OCI-LY3 (cell line): ENCODE data around the gene VSIG10L.

Source experiments
- H2AFZ ChIP-seq: fragments of 200-600, 300-600 bp; shearing (Covaris generic); 2 replicates; pipeline ENCODE4 v1.6.0; 2014; ENCODE audit warnings: antibody characterized with exemption, low read depth, low read length
- H3K27ac ChIP-seq: fragments of 200-600, 300-600 bp; sonication (generic); 2 replicates; pipeline ENCODE4 v1.5.1; 2014; ENCODE audit warnings: mild to moderate bottlenecking, low read length, moderate library complexity, mixed read lengths
- H3K27me3 ChIP-seq: fragments of 200-600, 300-600 bp; sonication (generic); 2 replicates; pipeline ENCODE4 v1.6.1; 2014; ENCODE audit warnings: low read depth, low read length, mixed read lengths
- H3K36me3 ChIP-seq: fragments of 200-600, 300-600 bp; sonication (generic); replicated peaks from 2 replicates; pipeline ENCODE3; 2014; ENCODE audit warnings: low read depth, low read length, mixed read lengths
- H3K4me1 ChIP-seq: fragments of 300-600, 200-600 bp; sonication (generic); 2 replicates; pipeline ENCODE4 v1.6.1; 2014; ENCODE audit warnings: low read length, mixed read lengths
- H3K4me2 ChIP-seq: fragments of 200-600, 300-600 bp; sonication (generic); 2 replicates; pipeline ENCODE4 v1.6.1; 2014; ENCODE audit warnings: low read length, mixed read lengths
- H3K4me3 ChIP-seq: fragments of 300-600, 200-600 bp; sonication (generic); 2 replicates; pipeline ENCODE4 v1.5.1; 2014; ENCODE audit warnings: antibody characterized with exemption, mild to moderate bottlenecking, low read length, moderate library complexity
- H3K79me2 ChIP-seq: fragments of 300-600, 200-600 bp; shearing (Covaris generic); 2 replicates; pipeline ENCODE4 v1.6.1; 2014; ENCODE audit warnings: mild to moderate bottlenecking, low read length, mixed read lengths
- H3K9ac ChIP-seq: fragments of 300-600, 200-600 bp; shearing (Covaris generic); 2 replicates; pipeline ENCODE4 v1.6.0; 2014; ENCODE audit warnings: mild to moderate bottlenecking, low read length, moderate library complexity
- H3K9me3 ChIP-seq: fragments of 200-600, 300-600 bp; shearing (Covaris generic); 2 replicates; pipeline ENCODE4 v1.6.1; 2014; ENCODE audit warnings: low read length, mixed read lengths; ENCODE audit not compliant: insufficient read depth
- H4K20me1 ChIP-seq: fragments of 200-600, 300-600 bp; sonication (generic); 2 replicates; pipeline ENCODE4 v1.6.1; 2016; ENCODE audit warnings: low read length, mixed read lengths; ENCODE audit not compliant: insufficient read depth
- EZH2phosphoT487 ChIP-seq: fragments of 200-600 bp; shearing (Covaris generic); IDR thresholded peaks from 2 replicates; pipeline ENCODE4 v1.6.1; 2018; ENCODE audit warnings: antibody characterized with exemption, mixed run types, low read depth
- TF ChIP-seq, protein P1 (sequence below): fragments of 200-600, 300-600 bp; sonication (generic); IDR thresholded peaks from 2 replicates; pipeline ENCODE4 v1.5.1; 2014; ENCODE audit warnings: antibody characterized with exemption, low read length, low read depth

Gene VSIG10L

DNA sequence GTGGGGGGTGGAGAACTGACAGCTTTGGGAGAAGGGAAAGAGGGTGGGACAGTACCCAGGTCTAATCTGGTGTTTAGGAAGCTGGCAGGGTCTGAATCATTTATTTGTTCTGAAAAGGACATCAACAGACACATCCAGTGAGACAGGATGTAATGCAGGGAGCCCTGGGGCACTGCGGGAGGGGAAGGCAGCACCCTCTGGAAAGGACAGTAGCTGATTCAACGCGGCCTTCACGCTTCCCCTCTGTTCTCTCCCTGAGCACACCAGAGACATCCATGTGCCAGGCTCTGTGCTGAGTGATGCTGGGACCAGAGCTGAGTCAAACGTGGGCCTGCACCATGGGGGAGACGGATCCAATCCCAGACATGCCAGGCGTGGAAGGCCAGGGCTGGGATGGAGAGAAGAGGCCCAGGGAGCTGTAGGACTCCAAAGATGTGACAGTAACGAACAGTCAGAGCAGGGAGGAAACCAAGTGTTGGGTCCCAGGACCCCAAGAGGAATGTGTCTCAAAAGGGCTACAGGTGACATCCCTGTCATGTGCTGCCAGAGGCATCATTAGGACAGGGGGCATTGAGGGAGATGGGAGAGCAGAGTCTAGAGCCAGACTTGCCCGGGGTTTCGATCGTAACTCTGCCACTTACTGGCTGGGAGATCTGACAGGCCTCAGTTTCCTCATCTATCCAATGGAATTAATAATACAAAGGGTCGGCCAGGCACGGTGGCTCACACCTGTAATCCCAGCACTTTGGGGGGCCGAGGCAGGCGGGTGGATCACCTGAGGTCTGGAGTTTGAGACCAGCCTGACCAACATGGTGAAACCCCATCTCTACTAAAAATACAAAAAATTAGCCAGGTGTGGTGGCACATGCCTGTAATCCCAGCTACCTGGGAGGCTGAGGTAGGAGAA, 22.5 kb upstream of the VSIG10L start:
- Histone ChIP-seq H3K9me3 (no peaks in the 10 kb centered on the region), H3K9ac (no peak overlapping the region), H3K4me1 (peaks cover 12% of the 10 kb centered on the region), H3K79me2 (peaks cover 19% of the 10 kb centered on the region), H3K27ac (no peak overlapping the region), H2AFZ (no peak overlapping the region), H3K27me3 (no peaks in the 10 kb centered on the region), H3K4me3 (no peak overlapping the region), H3K4me2 (no peak overlapping the region), H4K20me1 (no peaks in the 10 kb centered on the region), H3K36me3 (no peaks in the 10 kb centered on the region)
- TF ChIP-seq, protein P1, sequence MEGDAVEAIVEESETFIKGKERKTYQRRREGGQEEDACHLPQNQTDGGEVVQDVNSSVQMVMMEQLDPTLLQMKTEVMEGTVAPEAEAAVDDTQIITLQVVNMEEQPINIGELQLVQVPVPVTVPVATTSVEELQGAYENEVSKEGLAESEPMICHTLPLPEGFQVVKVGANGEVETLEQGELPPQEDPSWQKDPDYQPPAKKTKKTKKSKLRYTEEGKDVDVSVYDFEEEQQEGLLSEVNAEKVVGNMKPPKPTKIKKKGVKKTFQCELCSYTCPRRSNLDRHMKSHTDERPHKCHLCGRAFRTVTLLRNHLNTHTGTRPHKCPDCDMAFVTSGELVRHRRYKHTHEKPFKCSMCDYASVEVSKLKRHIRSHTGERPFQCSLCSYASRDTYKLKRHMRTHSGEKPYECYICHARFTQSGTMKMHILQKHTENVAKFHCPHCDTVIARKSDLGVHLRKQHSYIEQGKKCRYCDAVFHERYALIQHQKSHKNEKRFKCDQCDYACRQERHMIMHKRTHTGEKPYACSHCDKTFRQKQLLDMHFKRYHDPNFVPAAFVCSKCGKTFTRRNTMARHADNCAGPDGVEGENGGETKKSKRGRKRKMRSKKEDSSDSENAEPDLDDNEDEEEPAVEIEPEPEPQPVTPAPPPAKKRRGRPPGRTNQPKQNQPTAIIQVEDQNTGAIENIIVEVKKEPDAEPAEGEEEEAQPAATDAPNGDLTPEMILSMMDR: no peak
- TF ChIP-seq EZH2phosphoT487: no peak

DNA sequence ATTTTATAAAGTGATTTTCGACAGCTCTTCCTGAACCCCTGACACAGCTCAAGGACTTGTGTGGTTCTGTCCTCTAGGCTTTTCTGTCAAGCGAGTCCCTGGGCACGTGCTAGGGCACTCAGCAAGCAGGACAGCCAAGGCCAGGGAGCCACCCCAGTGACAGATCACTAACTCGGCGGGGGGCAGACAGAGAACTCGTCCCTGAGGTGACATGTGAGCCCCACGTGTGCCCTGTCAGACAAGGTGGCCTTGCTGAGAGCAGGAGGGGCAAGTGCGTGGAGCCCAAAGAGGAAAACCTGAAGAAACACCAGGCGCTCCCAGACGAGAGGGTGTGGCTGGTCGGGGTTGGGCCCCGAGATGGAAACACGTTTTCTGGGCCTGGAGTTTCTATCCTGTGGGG, 19.3 kb upstream of the VSIG10L start:
- H3K4me3 ChIP-seq: no peak overlapping the region
- H3K9me3 ChIP-seq: no peaks in the 10 kb centered on the region
- TF ChIP-seq EZH2phosphoT487: no peak
- TF ChIP-seq, protein P1: no peak
- no peaks in the 10 kb centered on the region for H3K27me3 ChIP-seq
- peaks cover 10% of the 10 kb centered on the region for H3K79me2 ChIP-seq
- H4K20me1 ChIP-seq: no peaks in the 10 kb centered on the region
- H3K4me1 ChIP-seq: peaks cover 6% of the 10 kb centered on the region
- no peaks in the 10 kb centered on the region for H3K36me3 ChIP-seq
- H3K27ac ChIP-seq: no peak overlapping the region
- no peak overlapping the region for H3K9ac ChIP-seq
- no peak overlapping the region for H2AFZ ChIP-seq
- no peak overlapping the region for H3K4me2 ChIP-seq

DNA sequence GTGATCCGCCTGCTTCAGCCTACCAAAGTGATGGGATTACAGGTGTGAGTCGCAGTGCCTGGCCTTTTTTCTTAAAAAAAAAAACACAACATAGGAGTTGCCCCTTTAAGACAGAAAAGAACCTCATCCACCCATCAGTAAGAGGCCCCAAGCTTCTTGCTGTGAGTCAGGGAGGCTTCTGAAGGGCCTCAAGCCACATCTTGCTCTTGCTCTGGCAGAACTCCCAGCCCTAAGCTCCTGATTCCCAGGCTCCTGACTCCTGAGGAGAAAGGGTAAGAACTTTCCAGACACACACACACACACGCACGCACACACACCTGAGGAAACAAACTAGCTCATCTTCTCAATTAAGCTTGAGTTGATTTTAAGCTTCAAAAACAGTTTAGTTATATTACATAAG, 17.4 kb upstream of the VSIG10L start:
- Histone ChIP-seq H3K4me3 (no peak overlapping the region), H3K9ac (no peak overlapping the region), H2AFZ (no peak overlapping the region), H3K36me3 (no peaks in the 10 kb centered on the region), H3K4me1 (no peaks in the 10 kb centered on the region), H3K4me2 (no peak overlapping the region), H3K27ac (no peak overlapping the region), H3K79me2 (no peaks in the 10 kb centered on the region), H4K20me1 (peaks cover 3% of the 10 kb centered on the region; the same call in 1 of the 2 replicates), H3K9me3 (no peaks in the 10 kb centered on the region), H3K27me3 (no peaks in the 10 kb centered on the region)
- TF ChIP-seq, protein P1: no peak
- no peak for TF ChIP-seq EZH2phosphoT487

DNA sequence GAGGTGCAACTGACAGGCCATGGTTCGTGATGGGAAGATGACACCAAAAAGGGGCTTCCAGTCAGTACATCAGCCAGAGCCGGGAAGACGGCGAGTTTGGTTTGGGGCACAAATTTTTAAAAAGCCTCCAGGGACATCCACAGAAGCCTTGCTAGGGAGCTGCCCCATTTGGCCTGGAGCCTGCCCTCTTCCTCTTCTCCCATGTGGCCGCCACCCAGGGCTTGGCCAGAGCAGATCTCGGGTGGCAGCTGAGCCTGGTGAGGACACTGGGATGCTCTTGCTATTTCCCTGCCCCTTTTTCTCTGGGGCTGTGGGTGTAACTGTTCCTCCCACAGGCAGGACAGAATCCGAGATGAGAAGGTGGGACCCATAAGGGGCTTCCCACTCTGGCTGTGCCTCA, 16.0 kb upstream of the VSIG10L start:
- Histone ChIP-seq H3K4me3 (no peak overlapping the region), H4K20me1 (peaks cover 3% of the 10 kb centered on the region; the same call in 1 of the 2 replicates), H3K9ac (no peak overlapping the region), H3K4me1 (no peaks in the 10 kb centered on the region), H3K4me2 (no peak overlapping the region), H3K36me3 (no peaks in the 10 kb centered on the region), H3K27me3 (no peaks in the 10 kb centered on the region), H2AFZ (no peak overlapping the region), H3K27ac (no peak overlapping the region), H3K79me2 (no peaks in the 10 kb centered on the region), H3K9me3 (no peaks in the 10 kb centered on the region)
- TF ChIP-seq, protein P1: no peak
- no peak for TF ChIP-seq EZH2phosphoT487
